Gastroesophageal sphincter (tissue), 4 donors: ENCODE measurements around the gene COL8A1. TPM values are rescaled to one million over a fixed set of nuclear protein-coding genes. Genes with fewer than 3 reads are reported as not detected.
A peak's percentile ranks its signal among the peaks of the same experiment; 100 is the strongest.

Source experiments
- ATAC-seq: fragments of 150-250 bp; one replicate; pipeline ENCODE4 v1.9.1; 2016; ENCODE audit warnings: mild to moderate bottlenecking, moderate library complexity
- H3K27ac ChIP-seq, 4 donors: fragments of 200-600 bp; sonication (generic) in 3 of 4; 1 replicate in 3 of 4; 2 replicates in 1 of 4; pipeline ENCODE4 v1.5.1; 2016 to 2019
- H3K27me3 ChIP-seq: fragments of 200-600 bp; sonication (generic); one replicate; pipeline ENCODE4 v1.5.1; 2019
- H3K36me3 ChIP-seq, 2 donors: fragments of 200-600 bp; sonication (generic); one replicate each; pipeline ENCODE4 v1.5.1; 2019; ENCODE audit warnings: control low read depth in 1 of 2
- H3K4me1 ChIP-seq, 3 donors: fragments of 200-600 bp; sonication (generic); 1 replicate in 2 of 3; 2 replicates in 1 of 3; pipeline ENCODE4 v1.5.1; 2016 to 2019; ENCODE audit warnings: control low read depth in 2 of 3
- H3K4me3 ChIP-seq, 2 donors: fragments of 200-600 bp; sonication (generic); one replicate each; pipeline ENCODE4 v1.5.1; 2019; ENCODE audit warnings: mild to moderate bottlenecking in 1 of 2, moderate library complexity in 1 of 2
- H3K9me3 ChIP-seq, 3 donors: fragments of 200-600 bp; sonication (generic); one replicate each; pipeline ENCODE4 v1.5.1; 2017 to 2019; ENCODE audit warnings: control low read depth in 2 of 3
- CTCF ChIP-seq, 4 experiments: fragments of 200-600 bp in 2 of 4; fragments of 450-650 bp in 2 of 4; sonication (generic) in 1 of 4; IDR thresholded peaks; one replicate each; pipeline ENCODE4 v1.5.1; 2017 to 2019; ENCODE audit warnings: antibody characterized with exemption in 4 of 4, mild to moderate bottlenecking in 2 of 4, moderate library complexity in 2 of 4
- EP300 ChIP-seq: sonication (generic); formaldehyde crosslinking; IDR thresholded peaks from one replicate; pipeline ENCODE4 v1.6.1; 2017; ENCODE audit warnings: antibody characterized with exemption, mild to moderate bottlenecking
- POLR2A ChIP-seq, 2 donors: fragments of 450-650 bp; IDR thresholded peaks; one replicate each; pipeline ENCODE4 v1.6.1; 2017; ENCODE audit warnings: antibody characterized with exemption in 2 of 2, mild to moderate bottlenecking in 2 of 2, moderate library complexity in 1 of 2
- POLR2AphosphoS5 ChIP-seq: sonication (generic); formaldehyde crosslinking; IDR thresholded peaks from one replicate; pipeline ENCODE4 v1.6.1; 2017; ENCODE audit warnings: antibody characterized with exemption
- WGBS, 2 donors: methylation state at CpG; one replicate each; pipeline ENCODE4 v1.1.5; 2018; ENCODE audit warnings: low coverage in 1 of 2; 5-methylcytosine and 5-hydroxymethylcytosine counted together
- total RNA-seq, 4 donors: library from RNA; depleted of rRNA; stranded (reverse); fragments of >200 nt; gene quantifications; one replicate each; pipeline ENCODE4 v1.1.0, GENCODE V29; 2016

Gene COL8A1
- total RNA-seq, 4 donors from 2014 or later, result 20.3 to 136 (median 80.1) TPM

GRCh38 chr3:99712291-99712954, 74.0 kb downstream of the COL8A1 start:
- ATAC-seq, result no peak
- TF ChIP-seq EP300 (no peak), POLR2A (IDR thresholded peaks at IDR 0.05) (no peak), CTCF (IDR thresholded peaks at IDR 0.05) (no peak), POLR2AphosphoS5 (no peak)
- Histone ChIP-seq H3K4me3 (no peak overlapping the region), H3K27me3 (no peaks in the 10 kb centered on the region), H3K27ac (no peak overlapping the region), H3K9me3 (no peaks in the 10 kb centered on the region), H3K36me3 (no peaks in the 10 kb centered on the region), H3K4me1 (peaks cover 0 to 5% (median 0%) of the 10 kb centered on the region in 3 donors)
- 70 to 83% methylated on average over 3 to 5 of the region's 5 CpGs for WGBS, 2 donors

GRCh38 chr3:99713440-99713839, 75.0 kb downstream of the COL8A1 start:
- H3K4me3 ChIP-seq, result no peak overlapping the region
- H3K36me3 ChIP-seq, result no peaks in the 10 kb centered on the region
- H3K27me3 ChIP-seq, result no peaks in the 10 kb centered on the region
- no peaks in the 10 kb centered on the region for H3K9me3 ChIP-seq
- no peak for TF ChIP-seq POLR2A (IDR thresholded peaks at IDR 0.05)
- TF ChIP-seq CTCF (IDR thresholded peaks at IDR 0.05), result no peak
- TF ChIP-seq EP300, result no peak
- no peak for TF ChIP-seq POLR2AphosphoS5
- WGBS, 2 donors, result 65 to 86% methylated on average over 5 of the region's 5 CpGs
- no peak for ATAC-seq
- H3K4me1 ChIP-seq, result peaks cover 0 to 5% (median 0%) of the 10 kb centered on the region in 3 donors
- H3K27ac ChIP-seq, result no peak overlapping the region

- 57% methylated on average over 1 of the region's 1 CpG; no CpG with 5 or more reads in 1 of the 2 donors for WGBS, 2 donors
- no peaks in the 10 kb centered on the region for H3K27me3 ChIP-seq
- no peak overlapping the region for H3K27ac ChIP-seq
- H3K36me3 ChIP-seq, result no peaks in the 10 kb centered on the region
- H3K4me3 ChIP-seq, result no peak overlapping the region
- no peaks in the 10 kb centered on the region for H3K9me3 ChIP-seq
- peak; percentile 51 for ATAC-seq
- H3K4me1 ChIP-seq, result peaks cover 0 to 5% (median 0%) of the 10 kb centered on the region in 3 donors
- TF ChIP-seq CTCF (IDR thresholded peaks at IDR 0.05) (no peak), EP300 (no peak), POLR2A (IDR thresholded peaks at IDR 0.05) (no peak), POLR2AphosphoS5 (no peak)
Measured at GRCh38 chr3:99714146-99714545, 75.8 kb downstream of the COL8A1 start.

- peaks cover 0 to 5% (median 0%) of the 10 kb centered on the region in 3 donors for H3K4me1 ChIP-seq
- no peak overlapping the region for H3K4me3 ChIP-seq
- TF ChIP-seq POLR2AphosphoS5, result no peak
- TF ChIP-seq EP300, result no peak
- no peak for TF ChIP-seq POLR2A (IDR thresholded peaks at IDR 0.05)
- no peak for TF ChIP-seq CTCF (IDR thresholded peaks at IDR 0.05)
- H3K27me3 ChIP-seq, result no peaks in the 10 kb centered on the region
- WGBS, 2 donors, result 92 to 94% methylated on average over 2 of the region's 2 CpGs
- no peaks in the 10 kb centered on the region for H3K9me3 ChIP-seq
- ATAC-seq, result no peak
- H3K36me3 ChIP-seq, result no peaks in the 10 kb centered on the region
- no peak overlapping the region for H3K27ac ChIP-seq
Measured at GRCh38 chr3:99714575-99714974, 76.2 kb downstream of the COL8A1 start.

- Histone ChIP-seq H3K36me3 (no peaks in the 10 kb centered on the region), H3K4me3 (no peak overlapping the region), H3K4me1 (peaks cover 0 to 13% (median 0%) of the 10 kb centered on the region in 3 donors), H3K27ac (no peak overlapping the region), H3K27me3 (no peaks in the 10 kb centered on the region), H3K9me3 (no peaks in the 10 kb centered on the region)
- TF ChIP-seq POLR2A (IDR thresholded peaks at IDR 0.05) (no peak), EP300 (no peak), POLR2AphosphoS5 (no peak), CTCF (IDR thresholded peaks at IDR 0.05) (no peak)
- WGBS, 2 donors, result 43 to 57% methylated on average over 3 of the region's 3 CpGs
- ATAC-seq, result no peak
Measured at GRCh38 chr3:99716463-99716995, 78.1 kb downstream of the COL8A1 start.
